ENCODE results near the gene RASGEF1C.
"Not testable (repeated sequence)": the region's sequence is repeated elsewhere in the genome, so short reads cannot be mapped to it uniquely, and the experiment has no call there.

RASGEF1C gene

DNA sequence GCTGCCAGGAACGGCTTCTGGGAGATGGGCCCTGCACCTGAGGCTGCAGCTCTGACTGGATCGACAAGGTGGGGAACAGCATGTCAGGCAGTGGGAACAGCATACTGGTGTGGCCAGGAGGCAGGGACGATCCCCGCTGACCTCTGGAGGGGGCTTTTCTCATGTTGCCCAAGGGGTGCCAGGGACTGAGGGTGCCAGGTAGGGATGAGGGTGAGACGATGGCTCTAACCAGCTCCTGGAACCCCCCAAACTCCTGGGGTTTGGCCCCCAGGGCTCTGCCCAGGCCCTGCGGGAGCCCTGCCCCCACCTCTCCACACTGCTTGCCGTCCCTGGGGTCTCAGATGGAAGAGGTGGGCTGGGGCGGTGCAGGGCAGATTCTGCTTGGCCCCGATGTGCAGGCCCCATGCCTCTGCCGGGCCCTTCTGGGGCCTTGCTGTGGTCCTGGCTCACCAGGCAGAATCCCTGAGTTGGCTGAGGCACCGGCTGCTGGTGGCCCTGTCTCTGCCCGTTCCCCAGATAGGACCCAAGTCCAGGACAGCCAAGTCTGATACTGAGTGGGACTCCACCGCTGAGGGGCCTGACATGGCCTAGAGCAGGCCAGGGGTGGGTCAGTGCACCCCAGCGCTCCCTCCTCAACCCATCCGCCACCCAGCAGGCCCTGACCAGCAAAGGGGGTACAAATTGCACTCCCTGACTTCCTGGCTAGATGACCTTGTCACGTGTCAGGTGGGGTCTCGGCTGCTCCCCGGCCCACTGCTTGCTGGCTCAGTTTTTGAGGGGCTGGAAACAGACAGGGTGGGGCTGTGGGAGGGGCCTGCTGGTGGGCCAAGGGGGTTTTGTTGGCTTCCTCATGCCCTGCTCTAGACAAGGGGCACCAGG lies 109.0 kb downstream of the RASGEF1C start:
- no peak for DNase-seq (ENCODE audit: low spot score)

DNA sequence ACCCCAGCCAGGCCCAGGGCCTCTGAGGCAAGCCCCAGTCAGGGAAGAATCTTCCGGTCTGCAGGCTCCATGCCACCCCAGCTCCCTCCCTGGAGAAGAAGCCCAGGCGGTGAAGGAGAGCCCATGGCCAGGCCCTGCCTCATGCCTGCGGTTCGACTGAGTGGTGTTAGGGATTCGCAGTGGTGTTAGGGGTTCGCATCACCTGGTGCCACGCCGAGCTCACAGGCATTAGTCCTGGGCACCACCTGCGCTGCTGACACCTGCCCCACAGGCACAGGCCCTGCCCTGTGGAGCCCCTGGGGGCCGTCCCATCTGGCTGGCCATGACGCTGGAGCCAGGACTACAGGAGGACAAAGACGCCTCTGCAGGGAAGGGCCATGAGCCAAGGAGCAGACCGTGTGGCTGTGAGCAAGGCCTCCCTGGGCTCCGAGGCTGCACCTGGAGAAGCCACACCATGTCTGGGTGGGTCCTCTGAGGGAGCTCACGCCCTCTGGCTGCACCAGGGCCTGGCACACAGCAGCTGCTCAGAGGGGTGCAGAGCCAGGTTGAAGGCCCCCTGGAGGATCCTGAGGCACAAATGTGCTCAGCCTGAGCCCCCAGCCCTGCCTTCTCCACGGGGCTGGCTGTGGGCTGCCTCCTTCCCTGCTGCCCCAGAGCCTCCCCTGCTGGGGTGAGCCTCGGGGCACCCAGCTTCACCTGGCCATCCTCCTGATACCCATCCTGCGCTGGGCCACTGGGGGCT lies 109.8 kb downstream of the RASGEF1C start:
- DNase-seq (ENCODE audit: low spot score), result no peak

DNA sequence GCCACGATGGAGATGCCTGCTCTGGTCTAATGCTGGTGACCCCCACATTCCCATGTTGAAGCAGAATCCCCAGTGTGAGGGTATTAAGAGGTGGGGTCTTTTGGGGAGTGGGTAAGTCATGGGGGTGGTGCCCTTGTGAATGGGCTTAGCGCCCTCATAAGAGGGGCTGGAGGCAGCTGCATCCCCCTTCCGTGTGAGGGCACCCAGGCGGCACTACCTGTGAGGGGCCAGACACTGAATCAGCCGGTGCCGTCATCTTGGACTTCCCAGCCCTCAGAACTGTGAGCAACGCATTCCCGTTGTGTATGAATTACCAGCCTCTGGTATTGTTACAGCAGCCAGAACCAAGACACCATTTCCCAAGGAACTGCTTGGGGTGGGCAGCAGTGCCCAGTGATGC lies 110.5 kb downstream of the RASGEF1C start:
- DNase-seq (ENCODE audit: low spot score), result no peak

DNA sequence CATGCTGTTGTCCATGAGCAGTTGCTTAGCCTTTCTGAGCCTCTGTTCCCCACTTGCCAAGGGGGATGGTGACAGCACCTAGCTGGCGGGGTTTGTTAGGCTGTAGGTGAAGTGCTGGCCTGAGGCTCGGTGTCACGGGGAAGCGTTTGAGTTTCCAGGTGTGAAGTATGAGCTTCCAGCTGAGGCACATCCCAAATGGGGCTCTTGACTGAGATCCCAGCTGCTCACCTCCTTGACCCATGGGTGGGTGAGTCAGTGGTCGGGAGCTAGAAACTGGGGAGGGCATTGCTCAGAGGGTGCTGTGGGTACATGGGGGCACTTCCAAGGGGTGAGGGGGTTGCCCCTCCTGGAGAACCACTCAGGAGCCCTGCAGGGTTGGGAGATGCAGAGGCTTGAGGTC lies 111.1 kb downstream of the RASGEF1C start:
- no peak for DNase-seq (ENCODE audit: low spot score)

DNA sequence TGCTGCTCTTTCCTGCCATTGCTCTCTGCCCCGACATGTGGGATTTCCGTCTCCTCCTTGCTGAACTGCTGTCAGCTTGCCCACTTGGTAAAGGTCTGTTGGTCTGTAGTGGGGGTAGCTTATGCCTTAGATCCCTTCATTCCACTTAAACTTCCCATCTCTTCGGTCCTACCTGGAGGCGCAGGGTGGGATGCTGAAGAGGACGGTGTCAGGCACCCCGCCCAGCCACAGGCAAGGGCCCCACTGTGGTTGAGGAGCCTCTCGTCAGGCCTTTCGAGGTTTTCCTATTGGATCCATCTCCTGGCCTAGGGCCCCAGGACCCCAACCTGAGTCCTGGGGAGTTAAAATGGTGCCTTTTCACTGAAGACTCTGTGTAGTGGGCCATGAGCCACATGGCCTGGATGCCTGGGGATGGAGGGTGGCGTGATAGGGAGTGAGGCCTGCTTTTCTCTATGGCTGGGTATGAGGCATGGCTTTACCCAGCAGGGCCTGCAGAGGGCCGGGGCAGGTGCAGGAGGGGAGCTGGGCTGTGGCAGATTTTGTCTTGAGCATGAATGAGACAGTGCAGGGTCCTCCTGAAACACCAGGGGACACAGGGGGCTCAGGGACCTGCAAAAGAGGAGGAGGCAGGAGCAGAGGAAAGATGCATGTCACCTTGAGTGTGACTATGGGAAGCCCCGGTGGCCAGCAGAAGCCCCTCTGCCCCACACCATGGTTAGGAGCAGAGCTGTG lies 111.7 kb downstream of the RASGEF1C start:
- no peak for DNase-seq (ENCODE audit: low spot score)

DNA sequence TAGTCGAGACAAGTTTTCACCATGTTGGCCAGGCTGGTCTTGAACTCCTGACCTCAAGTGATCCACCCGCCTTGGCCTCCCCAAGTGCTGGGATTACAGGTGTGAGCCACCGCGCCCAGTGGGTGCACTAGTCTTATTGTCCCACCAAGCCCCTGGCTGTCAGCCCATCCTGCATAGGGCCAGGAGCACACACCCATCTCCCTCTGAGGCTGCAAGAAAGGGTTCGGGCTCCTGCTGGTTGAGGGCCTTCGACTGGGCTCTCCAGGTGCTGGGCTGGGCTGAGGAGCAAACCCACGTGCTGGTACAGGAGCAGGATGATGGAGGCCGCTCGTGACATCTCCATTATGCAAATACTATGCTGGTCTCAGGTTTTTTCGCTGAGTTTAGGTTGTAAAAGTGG lies 112.4 kb downstream of the RASGEF1C start:
- DNase-seq (ENCODE audit: low spot score), result no peak

DNA sequence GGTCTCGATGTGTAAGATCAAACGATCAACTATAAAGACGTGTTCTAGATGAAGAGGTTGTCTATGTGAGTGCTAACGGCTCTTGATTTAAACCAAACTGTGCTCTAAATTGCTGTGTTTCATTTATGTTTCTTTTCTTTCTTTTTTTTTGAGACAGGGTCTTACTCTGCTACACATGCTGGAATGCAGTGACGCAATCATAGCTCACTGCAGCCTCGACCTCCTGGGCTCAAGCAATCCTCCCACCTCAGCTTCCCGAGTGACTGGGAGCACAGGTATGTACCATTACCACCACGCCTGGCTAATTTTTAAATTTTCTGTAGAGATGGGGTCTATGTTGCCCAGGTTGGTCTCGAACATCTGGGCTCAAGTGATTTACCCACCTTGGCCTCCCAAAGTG lies 113.5 kb downstream of the RASGEF1C start:
- no peak for DNase-seq (ENCODE audit: low spot score)

DNA sequence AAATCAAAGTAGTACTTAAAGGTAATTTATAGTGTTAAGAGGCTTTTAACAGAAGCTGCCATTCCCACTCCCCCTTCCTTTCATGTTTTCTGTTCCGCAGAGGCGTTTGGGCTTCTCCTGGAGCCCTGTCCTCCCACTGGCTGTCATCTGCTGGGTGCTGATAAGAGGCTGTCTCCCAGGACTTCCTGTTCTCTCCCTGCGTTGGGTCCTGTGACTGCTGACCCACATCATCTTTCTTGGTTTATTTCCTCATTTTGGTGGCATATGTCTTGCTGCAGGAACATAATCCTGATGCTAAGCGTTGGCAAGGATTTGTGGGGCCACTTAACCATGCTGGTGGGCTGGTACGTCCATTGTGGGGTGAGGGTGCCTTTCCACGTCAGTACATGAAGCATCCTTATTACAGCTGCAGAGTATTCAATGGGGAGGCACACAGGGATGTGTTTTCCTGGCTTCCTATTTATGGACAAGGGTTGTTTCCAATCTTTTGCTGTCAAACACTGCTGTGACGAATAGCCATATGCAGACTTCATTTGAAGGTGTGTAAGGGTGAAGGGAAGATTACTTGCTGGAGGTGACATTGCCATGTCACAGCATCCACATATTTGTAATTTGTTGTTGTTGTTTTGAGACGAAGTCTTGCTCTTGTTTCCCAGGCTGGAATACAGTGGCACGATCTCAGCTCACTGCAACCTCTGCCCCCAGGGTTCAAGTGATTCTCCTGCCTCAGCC lies 115.2 kb downstream of the RASGEF1C start:
- DNase-seq (ENCODE audit: low spot score), result no peak

DNA sequence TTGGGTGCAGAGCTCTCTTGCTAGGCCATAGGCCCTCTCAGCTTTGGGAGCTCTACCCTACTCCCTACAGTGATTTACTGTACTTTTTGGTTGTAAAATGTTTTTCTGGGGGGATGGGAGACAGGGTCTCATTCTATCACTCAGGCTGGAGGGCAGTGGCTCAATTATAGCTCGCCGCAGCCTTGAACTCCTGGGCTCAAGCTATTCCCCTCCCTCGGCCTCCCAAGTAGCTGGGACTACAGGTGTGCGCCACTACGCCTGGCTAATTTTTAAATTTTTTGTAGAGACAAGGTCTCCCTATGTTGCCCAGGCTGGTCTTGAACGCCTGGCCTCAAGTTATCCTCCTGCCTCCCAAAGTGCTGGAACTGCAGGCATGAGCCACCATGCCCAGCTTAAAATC lies 115.8 kb downstream of the RASGEF1C start:
- DNase-seq (ENCODE audit: low spot score), result no peak

DNA sequence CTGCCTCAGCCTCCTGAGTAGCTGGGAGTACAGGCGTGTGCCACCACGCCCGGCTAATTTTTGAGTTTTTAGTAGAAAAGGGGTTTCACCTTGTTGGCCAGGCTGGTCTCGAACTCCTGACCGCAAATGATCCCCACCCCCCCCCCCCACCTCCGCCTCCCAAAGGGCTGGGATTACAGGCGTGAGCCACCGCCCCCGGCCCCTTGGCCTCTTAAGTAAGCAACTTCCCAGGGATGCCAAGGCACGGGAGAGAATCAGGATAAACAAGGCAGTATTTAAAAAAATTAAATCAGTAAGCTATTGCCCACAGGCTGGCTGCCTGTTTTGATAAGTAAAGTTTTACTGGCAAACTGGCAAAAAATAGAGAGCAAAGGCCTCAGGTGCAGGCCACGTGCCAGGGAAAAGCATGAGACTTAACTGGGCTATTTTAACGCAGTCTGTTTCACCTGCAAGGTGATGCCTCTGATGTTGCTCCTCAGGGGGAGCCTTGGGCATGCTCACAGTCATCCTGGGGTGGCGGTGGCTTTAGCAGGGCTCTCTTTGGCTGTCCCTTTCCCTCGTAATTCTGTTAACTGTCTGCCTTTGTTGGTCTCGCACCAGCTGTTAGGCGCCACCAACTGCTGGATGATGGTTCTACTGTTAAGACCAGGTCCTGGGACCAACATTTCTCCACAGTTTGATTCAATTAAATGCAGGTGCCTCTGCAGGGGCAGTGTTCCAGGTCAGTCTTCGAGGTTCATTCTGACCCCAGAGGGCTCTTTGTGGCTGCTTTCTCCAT lies 118.1 kb downstream of the RASGEF1C start:
- no peak for DNase-seq (ENCODE audit: low spot score)

DNA sequence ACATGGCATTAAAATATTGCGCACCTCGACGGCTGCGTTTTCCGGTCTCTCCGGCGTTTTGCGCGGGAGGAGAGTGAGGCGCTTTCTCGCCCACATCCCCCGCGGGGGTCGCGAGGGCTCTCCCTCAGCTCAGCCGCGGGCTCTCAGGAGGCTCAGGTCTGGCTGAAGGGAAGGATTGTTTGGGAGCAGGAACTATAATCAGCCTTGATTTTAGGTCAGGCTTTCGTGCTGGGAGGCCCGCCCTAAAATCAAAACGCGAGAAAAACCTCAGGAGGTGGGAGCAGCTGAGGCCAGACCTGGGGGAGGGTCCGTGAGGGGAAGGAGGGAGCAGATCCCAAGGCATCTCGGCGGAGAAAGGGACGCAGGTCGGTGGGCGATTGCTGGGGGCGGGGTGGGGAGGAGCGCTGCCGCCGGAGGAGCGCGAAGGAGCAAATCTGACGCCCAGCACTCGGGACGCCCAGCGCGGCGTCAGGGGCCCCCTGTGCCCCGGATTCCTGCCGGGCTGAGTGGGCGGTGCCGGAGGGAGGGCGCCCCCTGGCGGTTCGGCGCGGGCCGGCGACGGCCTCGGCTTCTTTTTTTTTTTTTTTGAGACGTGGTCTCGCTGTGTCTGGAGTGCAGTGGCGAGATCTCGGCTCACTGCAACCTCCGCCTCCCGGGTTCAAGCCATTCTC lies 118.8 kb downstream of the RASGEF1C start:
- peak; percentile 65 for DNase-seq (ENCODE audit: low spot score)

DNA sequence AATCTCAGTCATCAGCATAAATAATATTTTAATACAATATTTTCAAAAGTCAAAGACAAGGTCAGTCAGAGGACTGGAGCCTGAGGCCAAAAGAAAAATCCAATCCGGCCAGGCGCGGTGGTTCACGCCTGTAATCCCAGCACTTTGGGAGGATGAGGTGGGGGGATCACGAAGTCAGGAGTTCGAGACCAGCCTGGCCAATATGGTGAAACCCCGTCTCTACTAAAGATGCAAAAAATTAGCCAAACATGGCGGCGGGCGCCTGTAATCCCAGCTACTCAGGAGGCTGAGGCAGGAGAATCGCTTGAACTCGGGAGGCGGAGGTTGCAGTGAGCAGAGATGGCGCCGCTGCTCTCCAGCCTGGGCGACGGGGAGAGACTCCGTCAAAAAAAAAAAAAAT lies 119.4 kb downstream of the RASGEF1C start:
- DNase-seq (ENCODE audit: low spot score), result not testable (repeated sequence)

DNA sequence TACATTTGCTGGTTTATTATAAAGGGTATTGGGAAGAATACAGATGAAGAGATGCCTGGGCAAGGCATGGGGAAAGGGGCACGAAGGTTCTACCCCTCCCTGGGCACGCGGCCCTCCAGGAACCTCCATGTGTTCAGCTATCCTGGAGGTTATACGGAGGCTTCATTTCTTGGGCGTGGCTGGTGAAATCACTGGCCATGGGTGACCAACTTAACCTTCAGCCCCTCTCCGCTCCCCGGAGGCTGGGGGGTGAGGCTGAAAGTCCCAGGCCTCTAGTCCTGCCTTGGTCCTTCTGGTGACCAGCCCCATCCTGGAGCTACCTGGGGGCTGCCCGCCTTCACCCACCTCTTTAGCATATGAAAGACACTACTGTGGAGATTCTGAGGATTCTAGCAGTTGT lies 120.5 kb downstream of the RASGEF1C start:
- DNase-seq (ENCODE audit: low spot score), result no peak

DNA sequence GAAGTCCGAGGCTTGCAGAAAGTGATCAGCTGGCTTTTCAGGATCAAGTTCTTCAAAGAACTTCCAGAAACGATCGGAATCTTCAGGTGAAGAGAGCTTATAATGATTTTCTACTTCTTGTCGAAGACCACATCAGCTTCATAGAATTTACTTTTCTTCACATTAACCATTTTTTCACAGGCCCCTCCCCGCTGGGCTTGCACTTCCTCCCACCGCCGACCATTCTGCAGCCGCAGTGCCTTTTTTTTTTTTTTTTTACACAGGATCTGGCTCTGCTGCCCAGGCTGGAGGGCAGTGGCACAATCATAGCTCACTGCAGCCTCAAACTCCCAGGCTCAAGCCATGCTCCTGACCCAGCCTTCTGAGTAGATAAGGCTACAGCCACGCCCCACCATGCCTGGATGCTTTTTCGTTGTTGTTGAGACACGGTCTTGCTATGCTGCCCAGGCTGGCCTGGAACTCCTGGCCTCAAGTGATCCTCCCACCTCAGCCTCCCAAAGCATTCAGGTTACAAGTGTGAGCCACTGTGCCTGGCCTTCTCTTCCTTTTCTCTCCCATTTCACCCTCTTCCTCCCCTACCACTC lies 122.1 kb downstream of the RASGEF1C start:
- no peak for DNase-seq (ENCODE audit: low spot score)

DNA sequence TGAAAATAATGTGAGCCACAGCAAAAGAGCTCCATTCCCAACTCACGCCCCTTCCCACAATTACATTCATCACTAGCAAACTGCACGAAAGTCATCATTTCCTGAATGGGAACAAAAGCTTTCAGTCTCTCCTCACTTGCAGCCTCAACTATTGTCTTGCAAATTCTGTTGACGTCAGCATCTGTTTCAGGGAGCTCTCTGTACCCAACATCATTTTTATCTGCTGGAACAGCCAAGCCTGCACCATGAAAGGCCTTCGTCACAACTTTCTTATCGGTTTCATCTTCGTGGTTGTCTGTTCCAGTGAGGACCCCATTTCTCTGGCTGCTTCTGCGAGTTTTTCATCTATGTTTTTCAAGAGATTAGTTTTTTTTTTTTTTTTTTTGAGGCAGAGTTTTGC lies 123.2 kb downstream of the RASGEF1C start:
- DNase-seq (ENCODE audit: low spot score), result no peak

DNA sequence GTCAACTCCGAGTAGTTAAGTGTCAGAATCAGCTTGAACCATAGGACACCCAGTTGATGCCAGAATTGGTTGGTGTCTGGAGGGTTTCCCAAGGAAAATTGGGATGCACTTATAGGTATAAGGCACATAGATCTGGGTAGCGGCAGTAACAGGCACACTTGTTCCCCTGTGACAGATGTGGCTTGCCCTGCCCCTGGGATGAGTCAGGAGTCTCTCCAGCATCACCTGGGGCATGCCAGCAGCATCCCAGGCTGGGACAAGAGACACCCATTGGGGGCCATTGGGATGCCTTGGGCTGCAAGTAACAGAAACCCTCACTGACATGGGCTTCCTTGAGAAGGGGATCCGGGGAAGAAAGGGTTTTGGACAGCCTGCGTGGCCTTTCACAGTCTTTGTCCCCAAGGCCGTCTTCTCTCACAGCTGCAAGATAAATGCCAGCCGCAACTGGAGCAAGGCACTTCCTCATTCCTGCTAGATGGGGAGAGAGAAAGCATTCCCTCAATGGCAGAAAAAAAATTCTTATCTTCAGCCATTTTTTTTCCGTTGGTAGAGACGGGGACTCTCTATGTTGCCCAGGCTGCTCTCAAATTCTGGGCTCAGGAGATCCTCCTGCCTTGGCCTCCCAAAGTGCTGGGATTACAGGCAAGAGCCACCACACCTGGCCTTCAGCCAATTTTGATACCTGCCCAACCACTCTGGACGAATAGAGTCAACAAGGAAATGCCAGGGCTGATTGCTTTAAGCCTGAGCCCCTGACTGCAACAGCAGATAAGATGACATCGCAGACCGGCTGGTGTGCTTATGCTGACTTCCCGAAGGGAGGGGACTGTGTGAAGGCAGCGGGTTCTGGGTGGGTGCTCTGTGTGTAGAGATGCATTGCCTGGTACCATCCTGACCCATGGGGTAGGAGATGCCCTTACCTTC lies 124.1 kb downstream of the RASGEF1C start:
- no peak for DNase-seq (ENCODE audit: low spot score)

DNA sequence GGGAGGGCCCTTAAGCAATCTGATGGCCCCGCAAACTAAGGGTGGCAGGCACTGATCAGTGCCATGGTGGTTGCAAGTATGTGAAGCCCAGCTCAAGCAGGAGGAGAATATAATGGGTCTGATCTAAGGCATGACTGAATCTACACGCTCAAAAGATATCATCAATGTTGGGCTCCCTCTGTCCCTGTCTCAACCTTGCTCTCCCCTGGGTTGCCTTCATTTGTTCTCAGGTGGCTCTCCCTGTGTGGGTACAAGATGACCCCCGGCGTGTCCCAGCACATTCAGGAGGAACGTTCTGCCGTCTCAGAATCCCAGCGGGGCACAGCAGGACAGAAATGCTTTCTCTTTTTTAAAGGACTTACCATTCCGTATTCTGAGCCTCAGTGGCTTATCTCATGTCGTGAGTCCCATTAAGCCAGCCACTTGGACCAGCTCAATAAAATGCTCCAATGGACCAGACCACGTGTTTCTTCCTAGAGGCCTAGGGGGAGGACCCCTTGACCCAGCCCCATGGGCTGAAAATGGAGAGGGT lies 125.4 kb downstream of the RASGEF1C start:
- DNase-seq (ENCODE audit: low spot score), result no peak

DNA sequence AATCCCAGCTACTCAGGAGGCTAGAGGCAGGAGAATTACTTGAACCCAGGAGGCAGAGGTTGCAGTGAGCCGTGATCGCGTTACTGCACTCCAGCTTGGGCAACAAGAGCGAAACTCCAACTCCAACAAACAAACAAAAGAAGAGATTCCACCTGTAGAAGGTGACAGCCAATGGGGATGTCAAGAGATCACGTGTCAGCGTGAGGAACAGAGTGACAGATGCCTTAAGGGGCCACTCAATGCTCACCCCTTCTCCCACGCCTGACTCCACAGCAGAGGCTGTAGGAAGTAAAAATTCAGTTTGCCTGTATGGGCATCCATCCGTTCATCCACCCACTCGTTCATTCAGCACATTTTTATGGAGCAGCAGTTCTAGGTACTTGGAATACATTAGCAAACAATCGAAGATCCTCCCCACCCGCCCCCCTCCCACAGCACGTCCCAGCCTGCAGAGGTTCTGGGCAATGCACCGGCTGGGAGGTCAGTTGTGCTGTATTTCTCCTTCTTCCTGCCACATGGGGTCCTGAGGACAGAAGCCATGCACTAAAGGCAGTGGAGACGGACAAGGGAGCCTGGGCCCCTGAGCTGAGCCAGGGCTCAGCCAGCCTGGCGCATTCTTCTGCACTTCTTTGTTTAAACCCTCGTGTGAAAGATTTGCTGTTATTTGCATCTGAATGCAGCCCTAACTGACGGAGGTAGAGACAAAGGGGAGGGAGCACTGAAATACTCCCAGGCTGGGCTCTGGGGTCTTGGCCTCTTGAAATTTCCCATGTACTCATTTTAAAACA lies 126.2 kb downstream of the RASGEF1C start:
- no peak for DNase-seq (ENCODE audit: low spot score)
